GM23338 (cell line): Measurements from ENCODE around the gene MYO5C. TPM values are rescaled to one million over a fixed set of nuclear protein-coding genes. Genes with fewer than 3 reads are reported as not detected.

ENCODE experiments used
- EZH2phosphoT487 ChIP-seq: fragments of 200-600 bp; sonication (generic); IDR thresholded peaks from one replicate; pipeline ENCODE4 v1.8.1; 2018; ENCODE audit warnings: antibody characterized with exemption; ENCODE audit not compliant: unreplicated experiment
- STAT1 ChIP-seq: IDR thresholded peaks from one replicate; pipeline ENCODE4 v1.6.1; 2016; ENCODE audit warnings: antibody characterized with exemption; ENCODE audit not compliant: unreplicated experiment
- polyA plus RNA-seq: library from polyadenylated mRNA; unstranded; fragments of >200 nt; fragmentation: Nextera tagmentation; extraction: Ambion mirVana; gene quantifications from 2 replicates; pipeline ENCODE4 v1.2.1, GENCODE V29; 2016
- total RNA-seq: library from RNA; depleted of rRNA; stranded (reverse); fragments of >200 nt; shearing (Covaris generic); gene quantifications from 2 replicates; pipeline ENCODE4 v1.2.3, GENCODE V29; 2014
- TF ChIP-seq, protein P1 (sequence below): fragments of 250-450 bp; sonication (Bioruptor Pico); IDR thresholded peaks from 2 replicates; pipeline ENCODE4 v1.5.0; 2020; ENCODE audit warnings: mild to moderate bottlenecking, moderate library complexity
- TF ChIP-seq, protein P2 (sequence below): IDR thresholded peaks from one replicate; pipeline ENCODE4 v1.6.1; 2018; ENCODE audit warnings: antibody characterized with exemption; ENCODE audit not compliant: unreplicated experiment

The MYO5C gene
- total and polyA plus RNA-seq, 2 experiments from 2014 or later = 7.9 to 28.8 TPM

DNA sequence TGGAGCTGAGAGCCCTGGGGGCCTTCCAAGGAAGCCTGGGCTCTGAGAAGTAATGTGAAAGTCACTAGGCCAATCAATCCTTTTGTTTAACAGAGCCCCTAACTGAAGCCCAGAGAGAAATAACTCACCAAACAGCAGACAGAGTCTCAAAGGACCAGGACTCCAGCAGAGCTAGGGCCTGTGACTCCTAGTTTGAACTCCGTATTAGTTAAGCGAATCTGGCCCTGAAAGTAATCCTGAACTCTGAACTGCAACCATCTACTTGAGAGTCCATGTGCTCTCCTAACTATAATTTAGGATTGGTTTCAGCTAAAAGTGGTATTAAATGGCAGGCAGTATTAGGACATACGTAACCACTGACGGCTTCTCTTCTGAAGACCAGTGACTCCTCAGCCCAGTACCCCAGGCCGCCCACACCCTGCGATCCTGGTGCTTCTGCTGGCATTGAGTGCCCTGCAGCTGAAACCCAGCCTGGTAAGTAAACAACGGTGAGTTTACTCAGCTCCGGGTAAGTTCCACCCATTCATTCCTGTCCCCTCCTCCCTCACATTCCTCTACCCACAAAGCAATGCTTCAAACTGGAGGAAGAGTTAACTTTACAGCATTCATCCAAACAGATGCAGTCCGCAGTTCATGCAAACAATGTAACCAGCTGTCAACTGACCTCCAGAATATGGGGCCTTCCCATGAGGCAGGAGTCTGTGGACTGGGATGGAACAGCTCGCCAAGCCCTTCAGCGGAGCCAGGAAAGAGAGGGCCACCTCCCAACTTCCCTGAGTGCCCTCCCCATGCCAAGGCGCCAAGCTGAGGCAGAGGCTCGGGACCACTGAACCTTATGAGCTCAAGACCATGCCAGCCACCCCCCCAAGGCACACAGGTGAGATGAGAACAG lies 7.3 kb downstream of the MYO5C start (continued):
- TF ChIP-seq, protein P1, sequence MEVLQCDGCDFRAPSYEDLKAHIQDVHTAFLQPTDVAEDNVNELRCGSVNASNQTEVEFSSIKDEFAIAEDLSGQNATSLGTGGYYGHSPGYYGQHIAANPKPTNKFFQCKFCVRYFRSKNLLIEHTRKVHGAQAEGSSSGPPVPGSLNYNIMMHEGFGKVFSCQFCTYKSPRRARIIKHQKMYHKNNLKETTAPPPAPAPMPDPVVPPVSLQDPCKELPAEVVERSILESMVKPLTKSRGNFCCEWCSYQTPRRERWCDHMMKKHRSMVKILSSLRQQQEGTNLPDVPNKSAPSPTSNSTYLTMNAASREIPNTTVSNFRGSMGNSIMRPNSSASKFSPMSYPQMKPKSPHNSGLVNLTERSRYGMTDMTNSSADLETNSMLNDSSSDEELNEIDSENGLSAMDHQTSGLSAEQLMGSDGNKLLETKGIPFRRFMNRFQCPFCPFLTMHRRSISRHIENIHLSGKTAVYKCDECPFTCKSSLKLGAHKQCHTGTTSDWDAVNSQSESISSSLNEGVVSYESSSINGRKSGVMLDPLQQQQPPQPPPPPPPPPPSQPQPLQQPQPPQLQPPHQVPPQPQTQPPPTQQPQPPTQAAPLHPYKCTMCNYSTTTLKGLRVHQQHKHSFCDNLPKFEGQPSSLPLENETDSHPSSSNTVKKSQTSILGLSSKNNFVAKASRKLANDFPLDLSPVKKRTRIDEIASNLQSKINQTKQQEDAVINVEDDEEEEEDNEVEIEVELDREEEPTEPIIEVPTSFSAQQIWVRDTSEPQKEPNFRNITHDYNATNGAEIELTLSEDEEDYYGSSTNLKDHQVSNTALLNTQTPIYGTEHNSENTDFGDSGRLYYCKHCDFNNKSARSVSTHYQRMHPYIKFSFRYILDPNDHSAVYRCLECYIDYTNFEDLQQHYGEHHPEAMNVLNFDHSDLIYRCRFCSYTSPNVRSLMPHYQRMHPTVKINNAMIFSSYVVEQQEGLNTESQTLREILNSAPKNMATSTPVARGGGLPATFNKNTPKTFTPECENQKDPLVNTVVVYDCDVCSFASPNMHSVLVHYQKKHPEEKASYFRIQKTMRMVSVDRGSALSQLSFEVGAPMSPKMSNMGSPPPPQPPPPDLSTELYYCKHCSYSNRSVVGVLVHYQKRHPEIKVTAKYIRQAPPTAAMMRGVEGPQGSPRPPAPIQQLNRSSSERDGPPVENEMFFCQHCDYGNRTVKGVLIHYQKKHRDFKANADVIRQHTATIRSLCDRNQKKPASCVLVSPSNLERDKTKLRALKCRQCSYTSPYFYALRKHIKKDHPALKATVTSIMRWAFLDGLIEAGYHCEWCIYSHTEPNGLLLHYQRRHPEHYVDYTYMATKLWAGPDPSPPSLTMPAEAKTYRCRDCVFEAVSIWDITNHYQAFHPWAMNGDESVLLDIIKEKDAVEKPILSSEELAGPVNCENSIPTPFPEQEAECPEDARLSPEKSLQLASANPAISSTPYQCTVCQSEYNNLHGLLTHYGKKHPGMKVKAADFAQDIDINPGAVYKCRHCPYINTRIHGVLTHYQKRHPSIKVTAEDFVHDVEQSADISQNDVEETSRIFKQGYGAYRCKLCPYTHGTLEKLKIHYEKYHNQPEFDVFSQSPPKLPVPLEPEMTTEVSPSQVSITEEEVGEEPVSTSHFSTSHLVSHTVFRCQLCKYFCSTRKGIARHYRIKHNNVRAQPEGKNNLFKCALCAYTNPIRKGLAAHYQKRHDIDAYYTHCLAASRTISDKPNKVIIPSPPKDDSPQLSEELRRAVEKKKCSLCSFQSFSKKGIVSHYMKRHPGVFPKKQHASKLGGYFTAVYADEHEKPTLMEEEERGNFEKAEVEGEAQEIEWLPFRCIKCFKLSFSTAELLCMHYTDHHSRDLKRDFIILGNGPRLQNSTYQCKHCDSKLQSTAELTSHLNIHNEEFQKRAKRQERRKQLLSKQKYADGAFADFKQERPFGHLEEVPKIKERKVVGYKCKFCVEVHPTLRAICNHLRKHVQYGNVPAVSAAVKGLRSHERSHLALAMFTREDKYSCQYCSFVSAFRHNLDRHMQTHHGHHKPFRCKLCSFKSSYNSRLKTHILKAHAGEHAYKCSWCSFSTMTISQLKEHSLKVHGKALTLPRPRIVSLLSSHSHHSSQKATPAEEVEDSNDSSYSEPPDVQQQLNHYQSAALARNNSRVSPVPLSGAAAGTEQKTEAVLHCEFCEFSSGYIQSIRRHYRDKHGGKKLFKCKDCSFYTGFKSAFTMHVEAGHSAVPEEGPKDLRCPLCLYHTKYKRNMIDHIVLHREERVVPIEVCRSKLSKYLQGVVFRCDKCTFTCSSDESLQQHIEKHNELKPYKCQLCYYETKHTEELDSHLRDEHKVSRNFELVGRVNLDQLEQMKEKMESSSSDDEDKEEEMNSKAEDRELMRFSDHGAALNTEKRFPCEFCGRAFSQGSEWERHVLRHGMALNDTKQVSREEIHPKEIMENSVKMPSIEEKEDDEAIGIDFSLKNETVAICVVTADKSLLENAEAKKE (CRISPR knock-in tag) = no peak
- TF ChIP-seq EZH2phosphoT487 = no peak
- no peak for TF ChIP-seq STAT1
- TF ChIP-seq, protein P2, sequence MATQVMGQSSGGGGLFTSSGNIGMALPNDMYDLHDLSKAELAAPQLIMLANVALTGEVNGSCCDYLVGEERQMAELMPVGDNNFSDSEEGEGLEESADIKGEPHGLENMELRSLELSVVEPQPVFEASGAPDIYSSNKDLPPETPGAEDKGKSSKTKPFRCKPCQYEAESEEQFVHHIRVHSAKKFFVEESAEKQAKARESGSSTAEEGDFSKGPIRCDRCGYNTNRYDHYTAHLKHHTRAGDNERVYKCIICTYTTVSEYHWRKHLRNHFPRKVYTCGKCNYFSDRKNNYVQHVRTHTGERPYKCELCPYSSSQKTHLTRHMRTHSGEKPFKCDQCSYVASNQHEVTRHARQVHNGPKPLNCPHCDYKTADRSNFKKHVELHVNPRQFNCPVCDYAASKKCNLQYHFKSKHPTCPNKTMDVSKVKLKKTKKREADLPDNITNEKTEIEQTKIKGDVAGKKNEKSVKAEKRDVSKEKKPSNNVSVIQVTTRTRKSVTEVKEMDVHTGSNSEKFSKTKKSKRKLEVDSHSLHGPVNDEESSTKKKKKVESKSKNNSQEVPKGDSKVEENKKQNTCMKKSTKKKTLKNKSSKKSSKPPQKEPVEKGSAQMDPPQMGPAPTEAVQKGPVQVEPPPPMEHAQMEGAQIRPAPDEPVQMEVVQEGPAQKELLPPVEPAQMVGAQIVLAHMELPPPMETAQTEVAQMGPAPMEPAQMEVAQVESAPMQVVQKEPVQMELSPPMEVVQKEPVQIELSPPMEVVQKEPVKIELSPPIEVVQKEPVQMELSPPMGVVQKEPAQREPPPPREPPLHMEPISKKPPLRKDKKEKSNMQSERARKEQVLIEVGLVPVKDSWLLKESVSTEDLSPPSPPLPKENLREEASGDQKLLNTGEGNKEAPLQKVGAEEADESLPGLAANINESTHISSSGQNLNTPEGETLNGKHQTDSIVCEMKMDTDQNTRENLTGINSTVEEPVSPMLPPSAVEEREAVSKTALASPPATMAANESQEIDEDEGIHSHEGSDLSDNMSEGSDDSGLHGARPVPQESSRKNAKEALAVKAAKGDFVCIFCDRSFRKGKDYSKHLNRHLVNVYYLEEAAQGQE = no peak
